HFFc6 (cell line): ENCODE data around the gene PBX1. TPM values are rescaled to one million over a fixed set of nuclear protein-coding genes. Genes with fewer than 3 reads are reported as not detected.

Experiments
- DNase-seq: peaks from one replicate; pipeline ENCODE4 v3.0.0-alpha.2; 2018
- H3K27ac Mint-ChIP-seq: 2 replicates; pipeline ENCODE4 v1.8.0; 2020; ENCODE audit warnings: mild to moderate bottlenecking, mixed read lengths
- H3K27me3 Mint-ChIP-seq: 2 replicates; pipeline ENCODE4 v1.8.0; 2021; ENCODE audit warnings: mild to moderate bottlenecking, moderate library complexity, mixed read lengths; ENCODE audit not compliant: insufficient read depth
- H3K36me3 Mint-ChIP-seq: 2 replicates; pipeline ENCODE4 v1.8.0; 2021; ENCODE audit warnings: low read depth, mixed read lengths
- H3K4me1 Mint-ChIP-seq: 2 replicates; pipeline ENCODE4 v1.8.0; 2020; ENCODE audit warnings: low read depth, mixed read lengths
- H3K4me3 Mint-ChIP-seq: 2 replicates; pipeline ENCODE4 v1.8.0; 2020; ENCODE audit warnings: mild to moderate bottlenecking, moderate library complexity, mixed read lengths
- H3K9me3 Mint-ChIP-seq: 2 replicates; pipeline ENCODE4 v1.8.0; 2020; ENCODE audit warnings: mild to moderate bottlenecking, mixed read lengths
- total RNA-seq, 6 experiments: library from RNA; stranded (reverse); fragmentation: NEBNext Ultra II Directional; extraction: Animal tissue kit (Norgen Biotek cat#: 25700); gene quantifications; 2 replicates in 1 of 6; 3 replicates in 5 of 6; pipeline ENCODE4 v1.2.3, GENCODE V29; 2021
- TF ChIP-seq, protein P1 (sequence below): fragments of 200-600 bp; sonication (generic); IDR thresholded peaks from 2 replicates; pipeline ENCODE4 v1.5.0; 2021; ENCODE audit warnings: antibody characterized with exemption, mild to moderate bottlenecking

PBX1 gene
- total RNA-seq, 6 experiments from 2014 or later = 35.4 to 42.3 (median 39.1) TPM

DNA sequence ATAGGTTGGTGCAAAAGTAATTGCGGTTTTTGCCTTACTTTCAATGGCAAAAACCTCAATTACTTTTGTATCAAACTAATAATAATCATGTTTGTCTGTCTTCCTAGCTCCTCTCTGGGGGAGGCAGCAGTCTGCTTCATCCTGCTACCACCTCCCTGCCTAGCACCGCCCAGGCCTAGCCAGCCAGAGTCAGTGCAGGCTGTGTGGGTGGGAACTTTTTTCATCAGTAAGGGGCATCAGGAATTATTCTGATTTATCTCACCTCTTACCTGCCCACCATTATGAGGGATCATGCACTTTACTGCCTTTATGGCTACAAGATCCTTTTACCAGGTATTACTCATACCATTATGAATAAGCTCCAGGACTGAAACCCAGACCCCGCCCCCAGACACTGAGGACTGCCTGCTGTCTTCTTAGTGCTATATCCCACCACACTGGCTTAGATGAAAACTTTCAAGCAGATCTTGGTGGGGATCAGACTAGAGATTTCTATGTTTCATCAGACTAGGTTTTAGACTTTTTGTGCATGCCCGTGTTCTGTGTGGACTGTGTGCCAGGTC, 116.4 kb downstream of the PBX1 start:
- Mint-ChIP-seq H3K9me3 (no peaks in the 10 kb centered on the region), H3K36me3 (no peaks in the 10 kb centered on the region; the same call in 1 of the 2 replicates), H3K27ac (no peak overlapping the region), H3K27me3 (no peaks in the 10 kb centered on the region; the same call in 1 of the 2 replicates), H3K4me1 (peaks cover 37% of the 10 kb centered on the region), H3K4me3 (no peak overlapping the region)
- TF ChIP-seq, protein P1, sequence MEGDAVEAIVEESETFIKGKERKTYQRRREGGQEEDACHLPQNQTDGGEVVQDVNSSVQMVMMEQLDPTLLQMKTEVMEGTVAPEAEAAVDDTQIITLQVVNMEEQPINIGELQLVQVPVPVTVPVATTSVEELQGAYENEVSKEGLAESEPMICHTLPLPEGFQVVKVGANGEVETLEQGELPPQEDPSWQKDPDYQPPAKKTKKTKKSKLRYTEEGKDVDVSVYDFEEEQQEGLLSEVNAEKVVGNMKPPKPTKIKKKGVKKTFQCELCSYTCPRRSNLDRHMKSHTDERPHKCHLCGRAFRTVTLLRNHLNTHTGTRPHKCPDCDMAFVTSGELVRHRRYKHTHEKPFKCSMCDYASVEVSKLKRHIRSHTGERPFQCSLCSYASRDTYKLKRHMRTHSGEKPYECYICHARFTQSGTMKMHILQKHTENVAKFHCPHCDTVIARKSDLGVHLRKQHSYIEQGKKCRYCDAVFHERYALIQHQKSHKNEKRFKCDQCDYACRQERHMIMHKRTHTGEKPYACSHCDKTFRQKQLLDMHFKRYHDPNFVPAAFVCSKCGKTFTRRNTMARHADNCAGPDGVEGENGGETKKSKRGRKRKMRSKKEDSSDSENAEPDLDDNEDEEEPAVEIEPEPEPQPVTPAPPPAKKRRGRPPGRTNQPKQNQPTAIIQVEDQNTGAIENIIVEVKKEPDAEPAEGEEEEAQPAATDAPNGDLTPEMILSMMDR = no peak
- no peak for DNase-seq

DNA sequence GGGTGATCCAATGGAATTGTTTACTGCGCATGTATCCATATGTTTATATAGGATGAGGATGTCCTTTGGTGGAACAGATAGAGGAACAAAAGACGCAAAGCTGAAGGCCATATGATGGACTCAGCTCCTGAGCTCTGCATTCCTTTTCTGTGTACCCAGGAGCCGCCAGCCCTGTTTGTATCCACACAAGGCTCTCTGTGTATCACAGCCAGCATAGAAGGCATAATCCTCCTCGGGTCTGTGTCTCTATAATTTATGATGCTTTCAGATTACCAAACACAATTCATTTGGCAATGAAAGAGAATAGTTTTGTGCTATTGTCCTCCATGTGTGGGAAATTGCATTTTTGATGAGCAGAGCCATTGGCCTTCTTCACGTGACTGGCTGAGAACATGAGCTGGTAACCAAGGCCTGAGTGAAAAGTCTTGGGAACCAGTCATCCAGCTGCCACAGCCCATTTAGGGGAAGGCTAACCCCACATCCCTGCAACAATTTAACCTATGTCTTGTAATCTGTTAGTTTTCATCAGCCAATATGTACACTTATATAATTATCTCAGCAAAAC, 119.2 kb downstream of the PBX1 start:
- no peaks in the 10 kb centered on the region for H3K9me3 Mint-ChIP-seq
- no peaks in the 10 kb centered on the region; the same call in 1 of the 2 replicates for H3K27me3 Mint-ChIP-seq
- peaks cover 10% of the 10 kb centered on the region for H3K4me1 Mint-ChIP-seq
- H3K36me3 Mint-ChIP-seq = no peaks in the 10 kb centered on the region; the same call in 1 of the 2 replicates
- TF ChIP-seq, protein P1 = no peak
- H3K27ac Mint-ChIP-seq = no peak overlapping the region
- no peak overlapping the region for H3K4me3 Mint-ChIP-seq
- DNase-seq = no peak

DNA sequence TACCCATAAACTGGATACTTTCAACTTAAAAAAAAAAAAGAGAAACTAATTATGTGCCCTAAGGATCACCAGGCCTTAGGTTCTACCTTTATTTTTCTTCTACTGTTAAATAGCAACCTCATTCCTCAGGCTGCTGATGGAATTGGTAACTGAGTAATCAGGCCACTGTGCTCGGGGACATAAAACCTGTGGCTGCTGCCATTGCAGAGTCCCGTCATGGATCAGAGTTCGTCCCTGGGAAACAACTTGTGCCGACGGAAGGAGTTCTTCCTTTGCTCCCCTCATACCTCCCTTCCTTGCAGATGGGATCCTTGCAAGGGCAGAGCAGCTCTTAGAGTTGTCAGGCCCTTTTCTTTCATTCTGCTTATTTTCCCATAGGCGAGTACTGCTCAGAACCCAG, 123.6 kb downstream of the PBX1 start:
- H3K4me1 Mint-ChIP-seq = no peaks in the 10 kb centered on the region
- no peak overlapping the region for H3K4me3 Mint-ChIP-seq
- H3K27ac Mint-ChIP-seq = no peak overlapping the region

DNA sequence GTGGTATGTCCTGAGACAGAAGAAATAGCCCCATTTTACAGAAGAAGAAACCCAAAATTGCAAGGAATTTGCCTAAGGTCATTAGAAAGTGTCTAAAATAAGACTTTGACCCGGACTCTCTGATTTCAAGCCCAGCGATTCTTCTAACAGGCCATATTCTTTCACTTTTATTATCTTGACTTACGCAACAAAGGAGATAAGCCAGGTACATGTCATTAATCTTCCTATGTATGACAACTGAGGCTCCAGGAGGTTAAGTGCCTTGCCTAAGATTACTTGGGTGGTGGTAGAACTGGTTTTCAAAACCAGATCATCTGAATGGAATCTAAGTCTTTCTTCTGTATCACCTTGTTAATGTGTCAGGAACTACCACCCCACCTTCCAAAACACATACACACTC, 124.3 kb downstream of the PBX1 start:
- H3K27ac Mint-ChIP-seq = no peak overlapping the region
- no peaks in the 10 kb centered on the region; the same call in 1 of the 2 replicates for H3K36me3 Mint-ChIP-seq
- H3K4me1 Mint-ChIP-seq = no peaks in the 10 kb centered on the region
- H3K9me3 Mint-ChIP-seq = no peaks in the 10 kb centered on the region
- TF ChIP-seq, protein P1 = no peak
- DNase-seq = no peak
- no peaks in the 10 kb centered on the region for H3K27me3 Mint-ChIP-seq
- H3K4me3 Mint-ChIP-seq = no peak overlapping the region

More for the DNA sequence above, 123.6 kb downstream of the PBX1 start:
- no peak for DNase-seq
- H3K27me3 Mint-ChIP-seq = no peaks in the 10 kb centered on the region; the same call in 1 of the 2 replicates
- no peaks in the 10 kb centered on the region for H3K9me3 Mint-ChIP-seq
- TF ChIP-seq, protein P1 = no peak
- no peaks in the 10 kb centered on the region; the same call in 1 of the 2 replicates for H3K36me3 Mint-ChIP-seq

DNA sequence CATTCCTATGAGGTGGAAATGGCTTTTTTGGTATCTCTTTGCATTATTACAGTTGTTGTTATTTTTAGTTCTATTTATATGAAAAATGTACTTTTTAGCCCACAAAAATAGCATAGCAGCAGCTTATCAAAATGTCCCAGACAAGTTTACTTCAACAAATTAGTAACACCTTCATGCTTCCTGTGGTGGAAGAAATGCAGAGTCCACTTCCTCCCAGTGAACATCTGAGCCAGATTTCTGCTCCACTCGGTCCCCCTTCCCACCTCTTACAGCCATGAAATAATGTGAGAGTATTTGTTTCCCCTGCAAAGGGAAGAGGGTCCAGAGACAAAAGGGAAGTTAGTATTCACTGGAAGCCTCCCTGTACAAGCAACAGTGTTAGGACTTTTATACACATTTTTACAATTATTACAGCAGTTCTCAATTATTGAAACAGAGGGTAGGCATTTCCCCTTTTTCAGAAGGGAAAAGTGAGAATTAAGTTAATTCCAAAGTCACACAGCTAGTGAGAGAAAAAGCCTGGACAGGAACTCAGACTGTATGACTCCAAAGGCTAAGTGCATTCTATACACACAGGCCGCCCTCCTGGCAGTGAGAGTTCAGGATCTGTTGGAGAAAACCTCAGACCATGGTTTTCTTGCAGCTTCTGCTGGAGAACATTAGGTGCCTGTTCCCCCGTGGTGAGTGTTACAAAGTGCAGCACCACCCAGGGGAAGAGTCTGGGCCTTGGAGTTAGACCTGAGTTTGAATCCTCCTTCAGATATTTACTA, 126.5 kb downstream of the PBX1 start:
- Mint-ChIP-seq H3K36me3 (no peaks in the 10 kb centered on the region), H3K4me1 (no peaks in the 10 kb centered on the region), H3K27me3 (no peaks in the 10 kb centered on the region), H3K9me3 (no peaks in the 10 kb centered on the region), H3K27ac (no peak overlapping the region), H3K4me3 (no peak overlapping the region)
- TF ChIP-seq, protein P1 = no peak
- no peak for DNase-seq
